ENCODE measurements around the gene CACNB4. TPM values are rescaled to one million over a fixed set of nuclear protein-coding genes. Genes with fewer than 3 reads are reported as not detected.
"Not testable (repeated sequence)": the region's sequence is repeated elsewhere in the genome, so short reads cannot be mapped to it uniquely, and the experiment has no call there.

CACNB4 gene
- polyA plus RNA-seq, 1 experiment: 0.12 TPM

DNA sequence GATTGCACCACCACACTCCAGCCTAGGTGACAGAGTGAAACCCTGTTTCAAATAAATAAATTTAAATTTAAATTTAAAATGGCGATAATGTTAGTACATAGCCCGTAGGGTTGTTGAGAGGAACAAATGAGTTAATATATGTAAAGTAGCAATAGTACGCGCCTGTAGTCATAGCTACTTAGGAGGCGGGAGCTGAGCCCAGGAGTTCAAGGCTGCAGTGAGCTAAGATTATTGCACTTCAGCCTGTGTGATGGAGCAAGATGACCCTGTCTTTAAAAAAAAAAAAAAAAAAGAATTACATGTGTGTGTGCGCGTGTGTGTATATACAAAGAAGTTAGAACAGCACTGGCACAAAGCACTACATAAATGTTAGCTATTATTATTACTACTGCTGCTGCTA is 153.2 kb downstream of the CACNB4 start:
- Histone ChIP-seq H3K36me3 (ENCODE audit: control insufficient read depth, insufficient read depth, low read length) (no peaks in the 10 kb centered on the region), H3K27me3 (ENCODE audit: control insufficient read depth, insufficient read depth, low read length) (no peaks in the 10 kb centered on the region), H3K4me3 (ENCODE audit: low read depth, low read length) (no peak overlapping the region)
- TF ChIP-seq, protein P1, sequence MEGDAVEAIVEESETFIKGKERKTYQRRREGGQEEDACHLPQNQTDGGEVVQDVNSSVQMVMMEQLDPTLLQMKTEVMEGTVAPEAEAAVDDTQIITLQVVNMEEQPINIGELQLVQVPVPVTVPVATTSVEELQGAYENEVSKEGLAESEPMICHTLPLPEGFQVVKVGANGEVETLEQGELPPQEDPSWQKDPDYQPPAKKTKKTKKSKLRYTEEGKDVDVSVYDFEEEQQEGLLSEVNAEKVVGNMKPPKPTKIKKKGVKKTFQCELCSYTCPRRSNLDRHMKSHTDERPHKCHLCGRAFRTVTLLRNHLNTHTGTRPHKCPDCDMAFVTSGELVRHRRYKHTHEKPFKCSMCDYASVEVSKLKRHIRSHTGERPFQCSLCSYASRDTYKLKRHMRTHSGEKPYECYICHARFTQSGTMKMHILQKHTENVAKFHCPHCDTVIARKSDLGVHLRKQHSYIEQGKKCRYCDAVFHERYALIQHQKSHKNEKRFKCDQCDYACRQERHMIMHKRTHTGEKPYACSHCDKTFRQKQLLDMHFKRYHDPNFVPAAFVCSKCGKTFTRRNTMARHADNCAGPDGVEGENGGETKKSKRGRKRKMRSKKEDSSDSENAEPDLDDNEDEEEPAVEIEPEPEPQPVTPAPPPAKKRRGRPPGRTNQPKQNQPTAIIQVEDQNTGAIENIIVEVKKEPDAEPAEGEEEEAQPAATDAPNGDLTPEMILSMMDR (IDR thresholded peaks at IDR 0.05; ENCODE audit: insufficient read depth, low read depth, low read length): no peak
- POLR2A ChIA-PET: no interaction called here
- no peak for DNase-seq (ENCODE audit: low read depth)
- CTCF ChIA-PET: no interaction called here

DNA sequence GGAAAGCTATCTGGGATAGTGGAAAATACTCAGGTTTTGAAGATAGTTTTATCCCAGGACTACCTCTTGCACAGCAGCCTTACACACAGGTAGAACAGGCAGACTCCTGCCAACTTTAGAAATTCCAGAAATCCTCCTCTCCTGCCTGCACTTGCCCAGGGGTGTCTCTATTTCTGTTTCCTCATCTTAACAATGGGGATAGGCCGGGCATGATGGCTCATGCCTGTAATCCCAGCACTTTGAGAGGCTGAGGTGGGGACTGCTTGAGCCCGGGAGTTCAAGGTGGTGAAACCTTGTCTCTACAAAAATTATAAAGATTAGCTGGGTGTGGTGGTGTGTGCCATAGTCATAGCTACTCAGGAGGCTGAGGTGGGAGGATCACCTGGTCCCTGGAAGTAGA is 153.7 kb downstream of the CACNB4 start:
- no peaks in the 10 kb centered on the region for H3K27me3 ChIP-seq (ENCODE audit: control insufficient read depth, insufficient read depth, low read length)
- DNase-seq (ENCODE audit: low read depth): no peak
- POLR2A ChIA-PET: no interaction called here
- no peak overlapping the region for H3K4me3 ChIP-seq (ENCODE audit: low read depth, low read length)
- CTCF ChIA-PET: no interaction called here
- H3K36me3 ChIP-seq (ENCODE audit: control insufficient read depth, insufficient read depth, low read length): no peaks in the 10 kb centered on the region
- TF ChIP-seq, protein P1 (IDR thresholded peaks at IDR 0.05; ENCODE audit: insufficient read depth, low read depth, low read length): no peak

DNA sequence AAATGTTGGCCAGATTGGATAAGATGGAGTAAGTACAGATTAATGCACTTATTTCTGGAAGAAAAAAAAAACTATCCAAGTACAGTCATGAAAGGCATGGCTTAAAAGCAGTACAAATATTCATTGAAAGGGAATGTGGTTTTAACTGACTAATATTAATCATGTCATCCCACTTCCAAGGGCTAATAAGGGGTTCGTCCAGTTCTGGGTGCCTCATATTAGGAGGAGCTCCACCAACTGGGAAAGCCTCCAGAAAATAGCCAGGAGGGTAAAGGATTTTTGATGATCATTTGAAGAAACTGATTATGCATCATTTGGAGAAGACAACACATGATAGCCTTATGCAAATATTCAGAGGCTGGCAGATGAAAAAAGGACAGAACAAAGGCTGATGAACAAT is 155.4 kb downstream of the CACNB4 start:
- ChIA-PET POLR2A (no interaction called here), CTCF (no interaction called here)
- TF ChIP-seq, protein P1 (IDR thresholded peaks at IDR 0.05; ENCODE audit: insufficient read depth, low read depth, low read length): no peak
- no peak for DNase-seq (ENCODE audit: low read depth)
- H3K36me3 ChIP-seq (ENCODE audit: control insufficient read depth, insufficient read depth, low read length): no peaks in the 10 kb centered on the region
- no peak overlapping the region for H3K4me3 ChIP-seq (ENCODE audit: low read depth, low read length)
- no peaks in the 10 kb centered on the region for H3K27me3 ChIP-seq (ENCODE audit: control insufficient read depth, insufficient read depth, low read length)

DNA sequence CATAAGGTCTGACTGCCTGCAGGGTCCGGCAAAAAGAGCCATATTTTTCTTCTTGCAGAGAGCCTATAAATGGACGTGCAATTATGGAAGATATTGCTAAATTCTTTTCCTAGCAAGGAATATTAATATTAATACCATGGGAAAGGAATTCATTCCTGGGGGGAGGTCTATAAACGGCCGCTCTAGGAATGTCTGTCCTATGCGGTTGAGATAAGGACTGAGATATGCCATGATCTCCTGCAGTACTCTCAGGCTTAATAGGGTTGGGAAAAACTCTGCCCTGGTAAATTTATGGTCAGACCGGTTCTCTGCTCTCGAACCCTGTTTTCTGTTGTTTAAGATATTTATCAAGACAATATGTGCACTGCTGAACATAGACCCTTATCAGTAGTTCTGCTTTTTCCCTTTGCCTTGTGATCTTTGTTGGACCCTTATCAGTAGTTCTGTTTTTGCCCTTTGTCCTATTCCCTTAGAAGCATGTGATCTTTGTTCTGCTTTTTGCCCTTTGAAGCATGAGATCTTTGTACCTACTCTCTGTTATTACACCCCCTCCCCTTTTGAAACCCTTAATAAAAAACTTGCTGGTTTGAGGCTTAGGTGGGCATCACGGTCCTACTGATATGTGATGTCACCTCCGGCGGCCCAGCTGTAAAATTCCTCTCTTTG is 156.2 kb downstream of the CACNB4 start:
- H3K36me3 ChIP-seq (ENCODE audit: control insufficient read depth, insufficient read depth, low read length); H3K27me3 ChIP-seq (ENCODE audit: control insufficient read depth, insufficient read depth, low read length); DNase-seq (ENCODE audit: low read depth); H3K4me3 ChIP-seq (ENCODE audit: low read depth, low read length); CTCF ChIA-PET; POLR2A ChIA-PET: not testable (repeated sequence)

DNA sequence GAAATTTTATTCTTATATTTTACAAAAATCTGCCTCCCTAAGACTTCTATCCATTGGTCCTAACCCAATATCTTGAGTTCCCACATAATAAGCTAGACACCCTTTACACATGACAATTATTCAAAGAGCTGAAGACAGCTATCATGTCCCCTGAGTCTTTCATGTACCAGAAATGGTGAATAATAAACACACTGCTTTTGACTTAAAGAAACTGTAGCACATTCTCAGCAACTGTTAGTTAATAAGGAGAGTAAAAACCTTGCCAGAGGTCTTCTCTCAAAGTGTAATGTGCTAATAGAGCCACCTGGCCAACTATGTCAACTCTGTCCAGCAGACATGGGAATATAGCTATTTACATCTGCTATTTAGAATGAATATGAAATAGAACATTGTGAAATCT is 160.9 kb downstream of the CACNB4 start:
- no peak overlapping the region for H3K4me3 ChIP-seq (ENCODE audit: low read depth, low read length)
- no peaks in the 10 kb centered on the region for H3K36me3 ChIP-seq (ENCODE audit: control insufficient read depth, insufficient read depth, low read length)
- TF ChIP-seq, protein P1 (IDR thresholded peaks at IDR 0.05; ENCODE audit: insufficient read depth, low read depth, low read length): no peak
- DNase-seq (ENCODE audit: low read depth): no peak
- CTCF ChIA-PET: interaction anchor here (1.1 kb wide), 1 partner anchor 29 kb away, joined by 3 read pairs; no protein-coding TSS in a partner anchor
- POLR2A ChIA-PET: no interaction called here
- H3K27me3 ChIP-seq (ENCODE audit: control insufficient read depth, insufficient read depth, low read length): no peaks in the 10 kb centered on the region

DNA sequence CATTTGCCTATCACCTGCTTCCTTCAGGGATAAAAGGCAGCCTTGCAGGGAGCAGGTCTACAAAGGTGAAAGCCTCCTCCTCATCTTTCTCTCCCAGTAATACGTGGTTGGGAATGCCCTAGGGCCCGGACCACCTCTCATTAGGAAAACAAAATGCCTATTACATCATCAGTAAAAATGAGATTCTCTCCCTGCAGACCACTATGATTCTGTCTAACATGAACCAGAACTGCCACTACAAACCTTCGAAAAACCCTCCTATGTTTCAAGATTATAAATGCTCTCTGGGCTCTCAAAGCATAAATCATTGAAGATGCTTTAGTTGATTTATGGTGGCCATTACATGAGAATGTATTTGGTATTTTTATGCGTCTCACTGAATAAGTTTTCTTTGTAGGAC is 162.2 kb downstream of the CACNB4 start:
- H3K36me3 ChIP-seq (ENCODE audit: control insufficient read depth, insufficient read depth, low read length): no peaks in the 10 kb centered on the region
- H3K27me3 ChIP-seq (ENCODE audit: control insufficient read depth, insufficient read depth, low read length): no peaks in the 10 kb centered on the region
- DNase-seq (ENCODE audit: low read depth): no peak
- POLR2A ChIA-PET: no interaction called here
- no peak overlapping the region for H3K4me3 ChIP-seq (ENCODE audit: low read depth, low read length)
- TF ChIP-seq, protein P1 (IDR thresholded peaks at IDR 0.05; ENCODE audit: insufficient read depth, low read depth, low read length): no peak
- CTCF ChIA-PET: no interaction called here

Measured in BJ (cell line).